ENCODE measurements around the gene BNC2.

Gene BNC2

DNA sequence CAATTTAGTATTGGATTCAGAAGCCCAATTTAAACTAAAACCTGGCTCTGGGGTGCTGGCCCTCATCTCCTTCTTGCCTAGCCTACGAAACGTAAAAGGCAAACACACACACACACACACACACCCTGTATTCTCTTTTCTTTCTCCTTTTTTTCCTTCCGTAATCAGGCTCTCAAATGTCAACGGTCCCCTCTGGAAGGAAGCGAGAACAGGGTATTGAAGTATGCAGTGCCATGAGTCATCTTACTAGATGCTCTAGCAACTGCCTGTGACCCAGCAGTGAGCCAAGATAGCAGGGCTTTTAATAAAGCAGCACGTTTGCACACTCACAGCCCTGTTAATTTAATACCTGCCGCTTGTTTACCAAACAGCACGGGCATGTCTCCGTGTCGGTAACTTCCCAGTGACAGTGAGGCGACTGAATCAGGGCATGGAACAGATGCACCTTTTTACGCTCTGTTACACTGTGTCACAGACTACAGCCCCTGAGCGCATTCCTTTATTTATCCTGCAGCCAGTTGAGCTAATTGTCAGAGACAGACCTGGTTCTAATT is 243.8 kb downstream of the BNC2 start:
- peak; percentile 83 for DNase-seq

GRCh38 chr9:16625811-16626210 is 244.7 kb downstream of the BNC2 start:
- peak; percentile 60 for DNase-seq

DNA sequence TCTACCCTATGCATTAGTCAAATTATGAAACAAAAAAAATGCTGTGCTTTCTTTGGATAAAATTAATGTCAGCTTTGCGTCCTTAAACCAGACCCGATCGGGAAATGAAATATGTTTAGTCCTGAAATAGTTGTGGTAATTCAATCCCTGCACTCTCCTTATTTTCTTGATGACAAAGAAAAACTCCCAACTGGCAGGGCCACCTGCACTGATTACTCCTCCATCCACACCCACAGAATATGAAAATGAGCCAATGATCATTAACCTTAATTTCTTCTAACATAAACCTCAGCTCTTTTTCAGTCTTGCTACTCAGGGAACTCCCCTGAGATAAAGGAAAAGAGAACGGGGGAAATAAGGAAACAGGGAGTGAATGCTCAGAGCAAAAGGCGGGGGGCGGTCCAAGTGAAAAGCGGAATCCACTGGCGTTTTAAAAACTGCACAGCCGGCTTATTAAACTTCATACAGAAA is 245.3 kb downstream of the BNC2 start:
- no peak for DNase-seq

GRCh38 chr9:16624744-16625117 is 245.7 kb downstream of the BNC2 start:
- no peak for DNase-seq

GRCh38 chr9:16623989-16624743 is 246.3 kb downstream of the BNC2 start:
- DNase-seq = peak; percentile 44

- DNase-seq = no peak
Observed at GRCh38 chr9:16622541-16622940, 247.9 kb downstream of the BNC2 start.

GRCh38 chr9:16619914-16620520 is 250.5 kb downstream of the BNC2 start:
- no peak for DNase-seq

DNA sequence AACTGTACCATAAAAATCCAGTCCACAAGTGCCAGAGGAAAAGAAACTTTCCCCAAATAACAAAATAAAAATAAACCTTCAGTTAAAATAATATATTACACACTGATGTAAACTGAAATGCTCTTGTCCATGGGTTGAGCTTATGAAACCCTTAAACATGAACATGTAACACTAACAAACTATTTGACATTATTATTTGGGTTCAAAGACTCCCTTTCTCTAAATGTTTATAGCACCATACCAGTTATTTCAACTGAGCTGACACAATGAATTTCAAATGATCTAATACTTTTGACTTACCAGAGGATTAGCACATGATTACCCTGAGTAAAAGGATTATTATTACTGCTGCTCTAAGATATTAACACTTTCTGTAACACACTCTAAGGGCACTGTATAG is 251.1 kb downstream of the BNC2 start:
- no peak for DNase-seq

DNA sequence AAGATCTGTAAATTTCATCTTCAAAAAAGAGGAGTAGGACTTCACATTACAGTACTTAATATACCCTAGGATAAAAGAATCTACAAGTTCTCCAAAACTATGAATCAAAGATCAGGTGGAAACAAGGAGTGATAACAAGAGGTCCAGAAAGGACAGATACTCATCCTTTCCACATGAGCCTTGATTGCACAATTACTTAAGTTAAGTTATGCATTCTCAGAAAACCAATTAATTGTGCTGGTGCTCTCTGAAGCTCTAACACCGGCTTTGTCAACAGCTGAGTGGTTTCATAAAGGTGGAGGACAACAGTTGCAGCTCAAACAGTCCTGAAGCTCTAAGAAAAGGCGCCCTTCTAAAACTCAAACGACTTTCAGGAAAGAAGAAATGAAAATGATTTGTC is 251.9 kb downstream of the BNC2 start:
- no peak for DNase-seq

DNA sequence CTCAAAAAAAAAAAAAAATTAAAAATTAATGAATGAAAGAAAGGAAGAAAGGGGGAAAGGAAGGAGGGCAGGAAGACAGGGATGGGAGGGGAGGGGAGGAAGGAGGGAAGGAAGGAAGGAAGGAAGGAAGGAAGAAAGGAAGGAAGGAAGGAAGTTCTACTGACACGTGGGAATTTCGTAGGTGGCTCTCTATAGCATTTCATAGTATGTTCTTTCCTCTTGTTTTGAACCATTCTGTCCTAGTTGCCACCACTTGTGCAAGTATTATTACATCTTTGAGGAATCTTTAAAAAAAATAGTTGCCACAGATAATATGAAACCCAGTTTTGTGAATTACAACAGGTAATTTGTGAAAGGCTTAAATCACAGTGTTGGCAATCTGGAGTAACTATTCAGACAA is 253.8 kb downstream of the BNC2 start:
- DNase-seq = no peak

GRCh38 chr9:16615451-16615850 is 255.0 kb downstream of the BNC2 start:
- DNase-seq = no peak

- no peak for DNase-seq
Observed at GRCh38 chr9:16613605-16614004, 256.9 kb downstream of the BNC2 start.

DNA sequence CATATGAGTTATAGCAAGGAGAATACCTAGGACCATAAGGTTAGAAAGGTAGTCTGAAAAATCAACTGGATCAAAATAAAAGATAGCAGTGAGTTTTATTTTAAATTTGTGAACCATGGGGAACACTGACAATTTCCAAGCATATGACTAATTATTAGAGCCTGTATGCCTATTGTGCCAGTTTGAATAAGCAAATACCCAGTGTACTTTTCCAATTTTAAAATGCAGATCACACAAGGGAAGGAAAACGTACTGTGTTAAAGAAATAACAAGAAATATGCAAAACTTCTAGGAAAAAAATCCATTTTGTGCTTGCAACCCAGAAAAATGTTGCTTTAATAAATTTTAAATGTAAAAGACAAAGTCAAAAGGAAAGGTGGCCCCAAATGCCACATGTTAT is 257.4 kb downstream of the BNC2 start:
- DNase-seq = no peak

DNA sequence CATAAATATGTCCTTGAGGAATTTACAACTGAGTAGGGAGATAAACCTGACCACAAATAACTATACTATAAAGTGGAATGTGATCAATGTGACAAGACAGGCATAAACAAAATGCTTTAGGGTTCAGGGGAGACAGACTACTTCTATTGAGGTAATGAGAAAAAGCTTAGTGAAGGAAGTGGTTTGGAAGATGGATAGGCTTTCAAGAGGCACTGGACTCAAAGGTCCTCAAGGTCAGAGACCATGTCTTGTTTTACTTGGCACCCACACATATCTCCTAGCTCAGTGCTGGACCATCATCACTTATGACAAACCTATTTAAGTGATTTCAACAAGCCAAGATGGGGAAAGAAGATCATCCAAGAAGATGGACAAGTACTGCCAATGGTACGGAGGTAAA is 257.8 kb downstream of the BNC2 start:
- no peak for DNase-seq

- peak; percentile 58 for DNase-seq
Observed at GRCh38 chr9:16611983-16612382, 258.5 kb downstream of the BNC2 start.

DNA sequence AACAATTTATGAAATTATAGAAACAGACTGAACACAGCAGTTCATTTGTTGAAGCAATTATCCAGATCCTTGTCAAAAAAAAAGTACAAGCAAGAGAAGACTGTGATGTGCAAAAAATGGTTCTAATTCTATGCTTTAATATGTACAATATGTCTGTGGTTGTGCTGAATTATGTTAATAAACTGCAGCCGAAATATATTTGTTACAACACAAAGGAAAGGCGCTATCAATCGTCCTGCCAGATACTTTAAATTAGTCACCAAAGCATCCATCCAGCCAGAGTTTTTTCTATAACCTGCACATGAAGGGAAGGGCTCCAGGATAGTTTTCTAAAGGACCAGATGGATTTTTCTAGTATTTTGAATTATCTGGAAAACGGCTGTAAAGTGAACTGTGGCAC is 259.5 kb downstream of the BNC2 start:
- DNase-seq = peak; percentile 33

- no peak for DNase-seq
Observed at GRCh38 chr9:16610538-16610937, 259.9 kb downstream of the BNC2 start.

DNA sequence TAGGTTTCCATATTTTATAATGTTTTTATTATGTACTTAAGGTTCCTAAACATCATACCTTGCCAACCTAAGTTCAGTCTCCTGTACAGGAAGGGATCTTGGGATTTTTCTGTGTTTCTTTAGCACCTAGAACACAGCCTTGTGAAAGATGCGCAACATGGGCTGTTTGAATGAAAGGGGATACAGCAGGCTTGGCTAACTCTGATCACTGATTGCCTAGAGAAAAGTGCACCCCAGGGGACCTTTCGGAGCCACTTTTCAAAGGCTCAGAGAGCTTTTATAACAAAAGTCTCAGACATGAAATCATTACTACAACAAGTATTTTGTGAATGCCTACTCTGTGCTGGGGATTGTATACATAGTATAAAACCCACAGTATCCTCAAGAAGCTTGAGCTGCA is 261.6 kb downstream of the BNC2 start:
- no peak for DNase-seq

GRCh38 chr9:16602494-16602893 is 268.0 kb downstream of the BNC2 start:
- DNase-seq = no peak

DNA sequence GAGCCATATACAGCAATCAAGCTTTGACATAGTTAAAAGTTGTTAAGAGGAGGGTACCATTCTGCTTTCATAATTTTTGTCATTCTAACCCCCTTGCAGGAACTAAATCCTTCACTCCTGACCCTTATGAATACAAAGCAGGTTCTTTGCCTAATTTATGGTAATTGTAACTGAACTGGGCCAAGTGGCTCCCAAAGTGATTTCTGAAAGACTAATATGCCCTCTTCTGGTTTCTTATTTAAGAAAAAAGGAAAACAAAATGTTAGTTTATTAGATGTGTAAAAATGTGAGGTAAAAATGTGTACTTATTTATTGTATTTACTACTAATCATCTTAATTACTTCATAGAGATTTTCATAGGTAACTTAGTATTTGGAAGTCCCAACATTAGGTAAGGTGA is 268.5 kb downstream of the BNC2 start:
- no peak for DNase-seq

GRCh38 chr9:16598316-16598715 is 272.2 kb downstream of the BNC2 start:
- DNase-seq = peak; percentile 36

DNA sequence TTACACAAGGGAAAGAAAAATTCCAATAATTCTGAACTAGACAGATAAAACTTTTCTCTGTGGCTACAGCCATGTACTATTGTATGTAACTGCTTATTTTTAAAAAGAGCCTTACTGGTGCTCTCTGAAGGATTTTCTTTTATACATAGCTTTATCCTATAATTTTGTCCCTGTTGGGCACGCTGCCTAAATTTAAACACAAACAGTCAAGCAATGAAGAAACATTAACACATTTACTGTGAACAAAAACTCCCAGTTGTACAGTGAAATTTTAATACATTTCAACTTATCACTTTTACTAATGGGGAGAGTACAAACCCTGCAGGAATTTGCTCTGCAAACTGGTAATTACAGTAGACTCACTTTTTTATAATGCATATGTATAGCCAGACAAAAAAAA is 273.3 kb downstream of the BNC2 start:
- no peak for DNase-seq

GRCh38 chr9:16595227-16595626 is 275.2 kb downstream of the BNC2 start:
- DNase-seq = no peak

DNA sequence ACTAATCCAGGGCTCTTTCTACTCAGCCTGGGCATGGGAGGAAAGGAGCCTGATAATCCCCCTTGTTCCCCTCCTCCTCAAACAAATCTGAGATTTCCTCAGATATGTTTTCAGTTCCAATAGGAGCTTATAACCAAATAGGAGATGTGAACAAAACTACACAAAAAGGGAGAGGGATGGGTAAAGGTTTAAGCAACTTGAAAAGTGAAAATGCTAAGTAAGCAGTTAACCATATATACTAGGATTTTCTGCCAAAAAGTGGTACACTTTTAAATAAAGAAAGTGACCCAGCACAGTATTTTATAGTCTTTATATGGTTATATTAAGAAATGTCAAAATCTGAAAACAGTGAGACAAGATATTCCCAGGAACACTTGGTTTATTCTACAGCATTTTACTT is 275.7 kb downstream of the BNC2 start:
- no peak for DNase-seq
